PC-9 (cell line): Measurements from ENCODE around the gene DNAJC13.

ENCODE experiments used
- EZH2 ChIP-seq: fragments of 200-600 bp; sonication (generic); IDR thresholded peaks from 2 replicates; pipeline ENCODE4 v1.8.0; 2017; ENCODE audit warnings: antibody characterized with exemption, low read depth
- TF ChIP-seq, protein P1 (sequence below): fragments of 200-600 bp; sonication (generic); conservative IDR thresholded peaks from 2 replicates; pipeline ENCODE4 v1.6.1; 2017; ENCODE audit warnings: mixed run types, antibody characterized with exemption, mild to moderate bottlenecking, moderate library complexity

- TF ChIP-seq, protein P1, sequence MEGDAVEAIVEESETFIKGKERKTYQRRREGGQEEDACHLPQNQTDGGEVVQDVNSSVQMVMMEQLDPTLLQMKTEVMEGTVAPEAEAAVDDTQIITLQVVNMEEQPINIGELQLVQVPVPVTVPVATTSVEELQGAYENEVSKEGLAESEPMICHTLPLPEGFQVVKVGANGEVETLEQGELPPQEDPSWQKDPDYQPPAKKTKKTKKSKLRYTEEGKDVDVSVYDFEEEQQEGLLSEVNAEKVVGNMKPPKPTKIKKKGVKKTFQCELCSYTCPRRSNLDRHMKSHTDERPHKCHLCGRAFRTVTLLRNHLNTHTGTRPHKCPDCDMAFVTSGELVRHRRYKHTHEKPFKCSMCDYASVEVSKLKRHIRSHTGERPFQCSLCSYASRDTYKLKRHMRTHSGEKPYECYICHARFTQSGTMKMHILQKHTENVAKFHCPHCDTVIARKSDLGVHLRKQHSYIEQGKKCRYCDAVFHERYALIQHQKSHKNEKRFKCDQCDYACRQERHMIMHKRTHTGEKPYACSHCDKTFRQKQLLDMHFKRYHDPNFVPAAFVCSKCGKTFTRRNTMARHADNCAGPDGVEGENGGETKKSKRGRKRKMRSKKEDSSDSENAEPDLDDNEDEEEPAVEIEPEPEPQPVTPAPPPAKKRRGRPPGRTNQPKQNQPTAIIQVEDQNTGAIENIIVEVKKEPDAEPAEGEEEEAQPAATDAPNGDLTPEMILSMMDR = no peak
- no peak for TF ChIP-seq EZH2
Observed at GRCh38 chr3:132587401-132587800, 170.1 kb downstream of the DNAJC13 start.
